Endothelial cell of umbilical vein (primary cell): ENCODE data around the gene HSP90AB1.

Source experiments
- EZH2 ChIP-seq: IDR thresholded peaks from 2 replicates; pipeline ENCODE4 v1.6.1; 2012; ENCODE audit warnings: borderline replicate concordance, low read depth, mild to moderate bottlenecking, moderate library complexity, low read length, inconsistent platforms; ENCODE audit not compliant: severe bottlenecking
- TF ChIP-seq, protein P1 (sequence below), 2 donors: IDR thresholded peaks; 1 replicate in 1 of 2; 2 replicates in 1 of 2; pipeline ENCODE4 v1.5.1; 2011; ENCODE audit warnings: low read length in 2 of 2, mild to moderate bottlenecking in 2 of 2, moderate library complexity in 2 of 2, control low read depth in 1 of 2, inconsistent platforms in 1 of 2, low read depth in 1 of 2; ENCODE audit not compliant: insufficient read depth in 1 of 2; ENCODE audit errors: extremely low read depth in 1 of 2

DNA sequence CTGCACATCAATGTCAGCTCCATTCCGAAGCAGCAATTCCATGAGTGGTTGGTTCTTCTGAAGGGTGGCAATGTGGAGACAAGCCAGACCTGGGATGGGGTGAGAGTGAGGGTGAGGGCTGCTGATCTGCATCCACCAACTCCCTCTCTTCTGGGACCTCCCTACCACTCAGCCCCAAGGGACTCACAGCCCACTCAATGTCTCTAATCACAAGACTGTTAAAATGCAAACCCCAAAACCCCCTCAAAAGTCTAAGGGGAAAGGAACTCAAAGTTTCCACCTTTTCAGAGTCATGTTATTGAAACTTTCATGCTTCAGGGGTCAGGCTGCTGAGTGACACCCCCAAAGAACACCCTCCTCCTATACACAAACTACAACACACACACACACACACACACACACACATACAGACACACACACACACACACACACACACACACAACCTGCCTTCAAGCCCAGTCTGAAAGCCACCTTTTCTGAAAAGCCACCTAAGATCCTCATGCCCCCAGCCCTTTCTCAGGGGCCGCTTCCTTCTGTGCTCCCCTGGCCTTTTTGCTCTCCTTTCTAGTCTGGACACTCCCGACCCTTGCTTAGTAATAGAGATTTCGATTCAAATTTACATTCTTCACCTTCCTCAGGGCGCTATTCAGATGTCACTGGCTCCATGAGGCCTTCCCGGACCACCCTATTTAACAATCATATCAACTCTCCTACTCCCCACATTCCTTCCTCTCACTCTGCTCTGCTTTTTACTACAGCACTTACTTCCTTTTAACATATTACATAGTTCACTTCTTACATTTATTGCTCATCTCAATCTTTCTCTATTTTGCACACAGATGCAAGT is 13.8 kb downstream of the HSP90AB1 start:
- no peak for TF ChIP-seq EZH2
- TF ChIP-seq, protein P1, sequence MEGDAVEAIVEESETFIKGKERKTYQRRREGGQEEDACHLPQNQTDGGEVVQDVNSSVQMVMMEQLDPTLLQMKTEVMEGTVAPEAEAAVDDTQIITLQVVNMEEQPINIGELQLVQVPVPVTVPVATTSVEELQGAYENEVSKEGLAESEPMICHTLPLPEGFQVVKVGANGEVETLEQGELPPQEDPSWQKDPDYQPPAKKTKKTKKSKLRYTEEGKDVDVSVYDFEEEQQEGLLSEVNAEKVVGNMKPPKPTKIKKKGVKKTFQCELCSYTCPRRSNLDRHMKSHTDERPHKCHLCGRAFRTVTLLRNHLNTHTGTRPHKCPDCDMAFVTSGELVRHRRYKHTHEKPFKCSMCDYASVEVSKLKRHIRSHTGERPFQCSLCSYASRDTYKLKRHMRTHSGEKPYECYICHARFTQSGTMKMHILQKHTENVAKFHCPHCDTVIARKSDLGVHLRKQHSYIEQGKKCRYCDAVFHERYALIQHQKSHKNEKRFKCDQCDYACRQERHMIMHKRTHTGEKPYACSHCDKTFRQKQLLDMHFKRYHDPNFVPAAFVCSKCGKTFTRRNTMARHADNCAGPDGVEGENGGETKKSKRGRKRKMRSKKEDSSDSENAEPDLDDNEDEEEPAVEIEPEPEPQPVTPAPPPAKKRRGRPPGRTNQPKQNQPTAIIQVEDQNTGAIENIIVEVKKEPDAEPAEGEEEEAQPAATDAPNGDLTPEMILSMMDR (IDR thresholded peaks at IDR 0.05; ENCODE audit: extremely low read depth in 1 of 2, insufficient read depth in 1 of 2, low read depth in 1 of 2, low read length in 2 of 2) = no peak
